ENCODE data around the gene BEAN1. TPM values are rescaled to one million over a fixed set of nuclear protein-coding genes. Genes with fewer than 3 reads are reported as not detected.

The BEAN1 gene
- total and polyA plus RNA-seq, 9 of the 15 experiments (the other 6 are each of a cell fraction or from before 2014, with no cell fraction given) = not detected

- no peak for TF ChIP-seq ATF2 (CRISPR knock-in tag; IDR thresholded peaks at IDR 0.05)
- TF ChIP-seq JUN (IDR thresholded peaks at IDR 0.05; ENCODE audit: borderline replicate concordance, low read depth, low read length) = no peak
- TF ChIP-seq JUN (CRISPR knock-in tag; IDR thresholded peaks at IDR 0.05; ENCODE audit: borderline replicate concordance) = no peak
- 0 out of 2 replicates have a peak, but pooled peaks have one; percentile 6 for TF ChIP-seq NFIC (IDR thresholded peaks at IDR 0.05)
- TF ChIP-seq NR1H2 (CRISPR knock-in tag; IDR thresholded peaks at IDR 0.05) = no peak
- no peak for TF ChIP-seq KAT2B (IDR thresholded peaks at IDR 0.05; ENCODE audit: low read depth, low read length)
- no peak for TF ChIP-seq MYC (IDR thresholded peaks at IDR 0.05; ENCODE audit: low read depth, low read length)
- no peak for TF ChIP-seq MYC (CRISPR knock-in tag; IDR thresholded peaks at IDR 0.05; ENCODE audit: borderline replicate concordance, low read depth)
- peak; percentile 89 to 94 for TF ChIP-seq RAD21 (CRISPR knock-in tag; conservative IDR thresholded peaks at IDR 0.05 in 1 of 2, IDR thresholded peaks at IDR 0.05 in 1 of 2)
- TF ChIP-seq PPARD (CRISPR knock-in tag; IDR thresholded peaks at IDR 0.05) = no peak
- TF ChIP-seq RNF2 (IDR thresholded peaks at IDR 0.05) = no peak
- no peak for TF ChIP-seq NR2C1 (IDR thresholded peaks at IDR 0.05)
- TF ChIP-seq NR2C1 (tag; IDR thresholded peaks at IDR 0.05) = no peak
- TF ChIP-seq ZNF318 (IDR thresholded peaks at IDR 0.05; ENCODE audit: borderline replicate concordance in 1 of 2, low read depth in 1 of 2) = no peak
- peak; percentile 57; the same call in 1 of the 2 replicates for TF ChIP-seq ESRRA (IDR thresholded peaks at IDR 0.05; ENCODE audit: borderline replicate concordance, low read depth)
- TF ChIP-seq ZNF239 (CRISPR knock-in tag; IDR thresholded peaks at IDR 0.05) = no peak
- no peak for TF ChIP-seq NBN (IDR thresholded peaks at IDR 0.05; ENCODE audit: low read depth)
- TF ChIP-seq RBM17 (IDR thresholded peaks at IDR 0.05; ENCODE audit: borderline replicate concordance, low read depth, low read length) = no peak
- TF ChIP-seq RCOR1 (IDR thresholded peaks at IDR 0.05; ENCODE audit: borderline replicate concordance in 1 of 2, low read depth in 2 of 2, low read length in 2 of 2) = peak in 1 of 2 experiments; percentile 50; a peak in 1 of 4 replicates
- TF ChIP-seq SUPT5H (IDR thresholded peaks at IDR 0.05) = no peak
Observed at GRCh38 chr16:66406534-66407221, 20.4 kb upstream of the BEAN1 start (continued).

Data from K562 (cell line).